Cardiac fibroblast (primary cell): ENCODE measurements around the gene PUSL1.

Experiments used
- DNase-seq, 2 donors: peaks; one replicate each; pipeline versions ENCODE4 v3.0.0 to v3.0.0-alpha.2; 2010; ENCODE audit warnings: low read depth in 2 of 2
- H3K4me3 ChIP-seq, 2 donors: replicated peaks in 1 of 2; 1 replicate in 1 of 2; 2 replicates in 1 of 2; pipeline ENCODE4 v1.5.1; 2011; ENCODE audit warnings: low read depth in 2 of 2, low read length in 2 of 2, mild to moderate bottlenecking in 2 of 2, moderate library complexity in 1 of 2
- TF ChIP-seq, protein P1 (sequence below): IDR thresholded peaks from one replicate; pipeline ENCODE4 v1.5.1; 2011; ENCODE audit warnings: low read depth, mild to moderate bottlenecking, low read length, inconsistent platforms

PUSL1 gene

DNA sequence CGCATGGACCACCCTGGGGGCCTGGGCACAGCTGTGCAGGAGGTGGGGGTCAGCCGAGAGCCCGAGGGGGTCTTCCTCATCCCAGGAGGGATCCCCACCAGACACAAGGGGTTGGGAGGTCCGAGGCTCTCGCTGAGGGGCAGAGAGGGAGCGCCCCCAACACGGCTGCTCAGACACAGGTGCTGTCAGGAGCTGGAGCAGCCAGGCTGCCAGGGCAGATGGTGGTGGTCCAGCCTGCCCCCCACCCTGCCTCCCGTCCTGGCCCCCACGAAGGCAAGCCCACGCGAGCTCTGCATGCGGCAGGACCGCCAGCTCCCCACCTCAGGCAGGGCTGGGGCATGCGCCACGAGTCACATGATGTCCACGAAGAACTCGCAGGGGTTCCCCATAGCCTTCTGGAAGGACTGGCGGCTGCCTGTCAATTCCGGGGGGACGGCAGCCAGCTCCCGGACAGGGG is 27.4 kb downstream of the PUSL1 start:
- no peak for DNase-seq
- TF ChIP-seq, protein P1, sequence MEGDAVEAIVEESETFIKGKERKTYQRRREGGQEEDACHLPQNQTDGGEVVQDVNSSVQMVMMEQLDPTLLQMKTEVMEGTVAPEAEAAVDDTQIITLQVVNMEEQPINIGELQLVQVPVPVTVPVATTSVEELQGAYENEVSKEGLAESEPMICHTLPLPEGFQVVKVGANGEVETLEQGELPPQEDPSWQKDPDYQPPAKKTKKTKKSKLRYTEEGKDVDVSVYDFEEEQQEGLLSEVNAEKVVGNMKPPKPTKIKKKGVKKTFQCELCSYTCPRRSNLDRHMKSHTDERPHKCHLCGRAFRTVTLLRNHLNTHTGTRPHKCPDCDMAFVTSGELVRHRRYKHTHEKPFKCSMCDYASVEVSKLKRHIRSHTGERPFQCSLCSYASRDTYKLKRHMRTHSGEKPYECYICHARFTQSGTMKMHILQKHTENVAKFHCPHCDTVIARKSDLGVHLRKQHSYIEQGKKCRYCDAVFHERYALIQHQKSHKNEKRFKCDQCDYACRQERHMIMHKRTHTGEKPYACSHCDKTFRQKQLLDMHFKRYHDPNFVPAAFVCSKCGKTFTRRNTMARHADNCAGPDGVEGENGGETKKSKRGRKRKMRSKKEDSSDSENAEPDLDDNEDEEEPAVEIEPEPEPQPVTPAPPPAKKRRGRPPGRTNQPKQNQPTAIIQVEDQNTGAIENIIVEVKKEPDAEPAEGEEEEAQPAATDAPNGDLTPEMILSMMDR: no peak
- no peak overlapping the region for H3K4me3 ChIP-seq

DNA sequence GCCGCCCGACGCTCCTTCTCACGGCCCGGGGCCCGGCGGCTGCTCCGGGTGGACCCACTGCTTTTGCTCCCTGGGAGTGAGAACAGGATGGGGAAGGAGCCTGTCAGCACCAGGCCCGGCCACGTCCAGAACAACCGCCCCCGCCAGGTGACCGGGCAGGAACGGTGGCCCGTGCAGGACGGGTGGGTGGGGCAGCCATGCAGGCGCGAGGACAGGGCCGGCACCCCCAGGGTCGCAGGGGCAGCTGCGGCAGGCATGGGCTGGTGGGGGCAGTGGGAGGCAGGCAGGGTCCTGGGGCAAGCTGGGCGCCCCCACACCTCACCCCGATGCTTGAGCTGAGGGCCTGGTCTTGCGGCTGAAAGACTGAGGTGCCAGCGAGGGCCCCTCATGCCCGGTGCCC is 28.0 kb downstream of the PUSL1 start:
- no peak for DNase-seq
- no peak overlapping the region for H3K4me3 ChIP-seq
- TF ChIP-seq, protein P1: no peak

DNA sequence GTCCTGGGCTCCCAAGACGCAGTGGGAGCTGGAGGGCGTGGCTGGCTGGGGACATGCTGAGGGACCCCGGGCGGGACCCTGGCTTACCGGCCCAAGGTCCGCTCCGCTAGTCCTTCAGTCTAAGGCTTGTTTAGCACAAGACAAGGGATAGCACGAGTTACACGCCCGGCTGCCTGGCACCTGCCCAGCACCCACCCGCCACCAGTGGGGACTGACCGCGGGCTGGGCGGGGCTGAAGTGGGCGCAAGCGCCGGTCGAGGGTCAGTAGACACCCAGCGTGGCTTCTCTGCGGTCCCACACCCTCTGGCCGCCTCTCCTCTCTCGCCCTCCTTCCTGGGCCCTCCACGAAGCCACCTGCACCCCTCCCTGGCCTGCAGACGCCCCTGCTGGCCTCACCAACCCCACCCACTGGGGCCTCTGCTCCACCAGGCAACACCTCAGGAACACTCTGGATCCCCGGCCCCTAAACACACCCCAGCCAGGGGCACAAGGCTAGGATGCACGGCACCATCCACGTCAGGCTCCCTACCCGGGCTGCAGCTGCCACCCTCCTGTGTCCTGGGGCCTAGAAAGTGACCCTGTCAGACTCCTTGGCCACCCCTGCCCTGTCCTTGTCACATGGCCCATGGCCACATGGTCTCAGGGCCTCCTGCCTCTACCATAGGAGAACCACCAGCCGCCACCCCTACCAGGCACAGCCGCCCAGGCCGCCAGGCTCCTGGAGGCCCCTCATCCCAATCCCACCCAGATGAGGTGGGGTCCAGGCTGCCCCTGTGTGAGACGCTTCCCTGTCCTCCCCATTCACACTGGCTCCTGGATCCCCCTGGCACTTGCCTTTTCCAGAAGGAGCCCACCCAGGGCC is 28.8 kb downstream of the PUSL1 start:
- TF ChIP-seq, protein P1: no peak
- DNase-seq: no peak
- no peak overlapping the region for H3K4me3 ChIP-seq

DNA sequence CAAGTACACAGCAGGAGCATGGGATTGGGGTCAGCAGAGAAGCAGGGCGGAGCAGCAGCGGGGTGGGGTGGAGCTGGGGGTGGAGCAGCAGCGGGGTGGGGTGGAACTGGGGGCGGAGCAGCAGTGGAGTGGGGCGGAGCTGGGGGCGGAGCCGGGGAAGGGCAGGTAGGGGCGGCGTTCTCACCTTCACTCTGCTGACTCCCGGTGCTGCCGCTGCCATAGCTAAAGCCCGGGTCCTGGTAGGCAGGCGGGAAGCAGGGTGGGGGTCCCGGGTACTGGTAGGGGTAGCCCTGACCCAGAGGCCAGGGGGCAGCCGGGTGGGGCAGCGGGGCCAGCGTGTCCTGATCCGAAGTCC is 29.4 kb downstream of the PUSL1 start:
- TF ChIP-seq, protein P1: no peak
- no peak overlapping the region for H3K4me3 ChIP-seq
- DNase-seq: no peak

DNA sequence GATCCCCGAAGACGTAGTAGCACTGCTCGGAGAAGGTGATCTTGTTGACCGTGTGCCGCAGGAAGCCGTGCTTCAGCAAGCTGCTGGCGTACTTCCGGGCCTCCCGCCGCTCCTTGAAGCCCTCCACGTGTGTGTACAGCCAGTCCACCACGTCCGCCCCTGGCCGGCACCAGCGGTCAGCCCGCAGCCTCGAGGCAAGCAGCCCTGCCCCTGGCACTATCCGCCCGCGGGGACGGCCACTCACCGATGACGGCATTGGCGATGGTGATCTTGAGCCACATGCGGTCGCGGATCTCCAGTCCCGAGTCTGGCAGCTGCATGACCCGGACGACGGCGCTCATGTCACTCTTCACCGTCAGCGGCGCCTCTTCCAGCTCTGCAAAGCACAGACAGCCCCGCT is 29.9 kb downstream of the PUSL1 start:
- TF ChIP-seq, protein P1: no peak
- H3K4me3 ChIP-seq: no peak overlapping the region
- DNase-seq: no peak

DNA sequence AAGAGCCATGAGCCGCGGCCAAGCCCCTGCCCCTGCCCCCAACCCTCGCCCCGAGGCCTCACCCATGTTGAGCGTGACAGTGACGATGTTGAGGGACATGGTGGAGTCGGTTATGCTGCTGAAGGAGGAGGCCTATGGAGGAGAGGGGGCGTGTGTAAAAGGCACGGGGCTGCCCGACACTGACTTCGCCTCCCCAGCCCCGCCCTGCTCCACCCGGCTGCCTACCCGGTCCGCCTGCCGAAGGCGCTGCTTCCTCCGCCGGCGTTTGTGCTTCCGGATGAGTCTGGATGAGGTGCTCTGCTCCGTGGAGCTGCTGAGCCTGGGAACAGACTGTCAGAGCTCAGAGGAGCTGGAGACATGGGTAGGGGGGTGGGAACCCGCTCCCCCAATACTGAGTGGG is 31.8 kb downstream of the PUSL1 start:
- TF ChIP-seq, protein P1: no peak
- H3K4me3 ChIP-seq: no peak overlapping the region
- DNase-seq: no peak
